ES-I3 (cell line): ENCODE results near the gene KIF21B.

Source experiments
- H3K36me3 ChIP-seq: 2 replicates; pipeline ENCODE4 v1.6.1; 2013; ENCODE audit warnings: mild to moderate bottlenecking, low read length, control low read depth, moderate library complexity; ENCODE audit not compliant: insufficient read depth
- H3K4me1 ChIP-seq: 2 replicates; pipeline ENCODE4 v1.6.1; 2013; ENCODE audit warnings: mild to moderate bottlenecking, control low read depth, low read length; ENCODE audit not compliant: insufficient read depth
- H3K9ac ChIP-seq: 2 replicates; pipeline ENCODE4 v1.6.1; 2013; ENCODE audit warnings: low read depth, mild to moderate bottlenecking, low read length, moderate library complexity
- H3K9me3 ChIP-seq: 2 replicates; pipeline ENCODE4 v1.6.1; 2013; ENCODE audit warnings: mild to moderate bottlenecking, low read length, moderate library complexity; ENCODE audit not compliant: control insufficient read depth, insufficient read depth

Gene KIF21B

GRCh38 chr1:201019321-201019977, 4.1 kb downstream of the KIF21B start:
- H3K9me3 ChIP-seq = no peaks in the 10 kb centered on the region
- H3K9ac ChIP-seq = no peak overlapping the region
- no peaks in the 10 kb centered on the region for H3K36me3 ChIP-seq
- H3K4me1 ChIP-seq = peaks cover 27% of the 10 kb centered on the region

GRCh38 chr1:201017828-201018163, 5.7 kb downstream of the KIF21B start:
- Histone ChIP-seq H3K4me1 (peaks cover 31% of the 10 kb centered on the region), H3K36me3 (no peaks in the 10 kb centered on the region), H3K9ac (no peak overlapping the region), H3K9me3 (no peaks in the 10 kb centered on the region)

GRCh38 chr1:201016943-201017827, 6.3 kb downstream of the KIF21B start:
- H3K9ac ChIP-seq = no peak overlapping the region
- H3K36me3 ChIP-seq = no peaks in the 10 kb centered on the region
- peaks cover 31% of the 10 kb centered on the region for H3K4me1 ChIP-seq
- H3K9me3 ChIP-seq = no peaks in the 10 kb centered on the region

GRCh38 chr1:201016211-201016651, 7.3 kb downstream of the KIF21B start:
- no peaks in the 10 kb centered on the region for H3K36me3 ChIP-seq
- H3K9ac ChIP-seq = no peak overlapping the region
- H3K4me1 ChIP-seq = peaks cover 27% of the 10 kb centered on the region
- no peaks in the 10 kb centered on the region for H3K9me3 ChIP-seq

- Histone ChIP-seq H3K9ac (no peak overlapping the region), H3K36me3 (no peaks in the 10 kb centered on the region), H3K9me3 (no peaks in the 10 kb centered on the region), H3K4me1 (peaks cover 23% of the 10 kb centered on the region)
Measured at GRCh38 chr1:201015551-201016091, 7.9 kb downstream of the KIF21B start.

- Histone ChIP-seq H3K9ac (no peak overlapping the region), H3K4me1 (peaks cover 20% of the 10 kb centered on the region), H3K36me3 (no peaks in the 10 kb centered on the region), H3K9me3 (no peaks in the 10 kb centered on the region)
Measured at GRCh38 chr1:201014816-201015200, 8.7 kb downstream of the KIF21B start.

GRCh38 chr1:201013991-201014815, 9.3 kb downstream of the KIF21B start:
- H3K4me1 ChIP-seq = peaks cover 14% of the 10 kb centered on the region

GRCh38 chr1:201013031-201013485, 10.5 kb downstream of the KIF21B start:
- Histone ChIP-seq H3K9ac (no peak overlapping the region), H3K9me3 (no peaks in the 10 kb centered on the region), H3K4me1 (peaks cover 13% of the 10 kb centered on the region), H3K36me3 (no peaks in the 10 kb centered on the region)

More at GRCh38 chr1:201013991-201014815, 9.3 kb downstream of the KIF21B start:
- H3K9ac ChIP-seq = peak overlapping the region; percentile 42
- no peaks in the 10 kb centered on the region for H3K9me3 ChIP-seq
- H3K36me3 ChIP-seq = no peaks in the 10 kb centered on the region

- H3K9ac ChIP-seq = no peak overlapping the region
- H3K9me3 ChIP-seq = no peaks in the 10 kb centered on the region
- no peaks in the 10 kb centered on the region for H3K36me3 ChIP-seq
- peaks cover 13% of the 10 kb centered on the region for H3K4me1 ChIP-seq
Measured at GRCh38 chr1:201011616-201012015, 11.9 kb downstream of the KIF21B start.

GRCh38 chr1:201009962-201010645, 13.4 kb downstream of the KIF21B start:
- no peak overlapping the region for H3K9ac ChIP-seq
- no peaks in the 10 kb centered on the region for H3K9me3 ChIP-seq
- H3K36me3 ChIP-seq = no peaks in the 10 kb centered on the region
- peaks cover 13% of the 10 kb centered on the region for H3K4me1 ChIP-seq

- Histone ChIP-seq H3K4me1 (peaks cover 5% of the 10 kb centered on the region; the same call in 1 of the 2 replicates), H3K9ac (no peak overlapping the region), H3K36me3 (no peaks in the 10 kb centered on the region), H3K9me3 (no peaks in the 10 kb centered on the region)
Measured at GRCh38 chr1:201008666-201009360, 14.7 kb downstream of the KIF21B start.

GRCh38 chr1:201007481-201007880, 16.0 kb downstream of the KIF21B start:
- no peaks in the 10 kb centered on the region for H3K9me3 ChIP-seq
- peaks cover 5% of the 10 kb centered on the region; the same call in 1 of the 2 replicates for H3K4me1 ChIP-seq
- no peak overlapping the region for H3K9ac ChIP-seq
- no peaks in the 10 kb centered on the region for H3K36me3 ChIP-seq

- Histone ChIP-seq H3K9ac (no peak overlapping the region), H3K36me3 (no peaks in the 10 kb centered on the region), H3K9me3 (no peaks in the 10 kb centered on the region), H3K4me1 (peaks cover 5% of the 10 kb centered on the region; the same call in 1 of the 2 replicates)
Measured at GRCh38 chr1:201006450-201006849, 17.1 kb downstream of the KIF21B start.
